ENCODE measurements around the gene POLG.

DNA sequence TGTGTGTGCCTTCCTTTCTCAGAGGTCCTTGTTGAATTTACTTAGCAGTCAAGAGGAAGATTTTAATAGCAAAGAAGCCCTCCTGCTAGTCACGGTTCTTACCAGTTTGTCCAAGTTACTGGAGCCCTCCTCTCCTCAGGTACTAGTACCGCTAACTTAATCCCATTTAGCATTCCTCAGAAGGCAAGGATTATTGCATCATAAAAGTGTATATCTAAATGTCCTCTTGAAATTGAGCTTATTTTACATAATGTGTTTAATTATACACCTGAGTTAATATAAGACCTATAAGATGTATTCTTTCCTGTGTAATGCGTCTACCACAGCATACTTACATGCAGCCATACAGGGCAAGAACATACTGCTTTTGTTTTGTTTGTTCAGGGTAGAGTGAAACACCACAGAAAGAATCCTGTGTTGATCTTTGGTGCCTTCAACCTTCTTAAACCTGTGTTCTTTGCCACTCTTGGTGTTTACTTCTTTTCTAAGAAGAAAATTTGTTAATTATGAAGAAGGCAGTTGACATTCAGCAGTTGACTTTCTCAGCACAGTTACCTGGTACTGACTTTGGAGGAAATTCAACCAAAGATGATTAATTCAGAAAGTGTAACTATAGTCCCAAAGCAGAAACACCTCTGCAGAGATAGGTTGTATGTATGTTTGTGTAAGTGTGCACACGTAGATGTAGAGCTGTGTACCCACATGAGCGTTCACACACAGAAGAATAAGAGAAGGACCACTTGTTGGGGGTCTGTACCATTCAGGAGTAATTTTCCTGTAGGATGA, 33.1 kb downstream of the POLG start:
- TF ChIP-seq EZH2 (conservative IDR thresholded peaks at IDR 0.05; ENCODE audit: low read depth, low read length) = no peak
- no peak for TF ChIP-seq CEBPG (CRISPR knock-in tag; IDR thresholded peaks at IDR 0.05)
- no peak for TF ChIP-seq TBP (CRISPR knock-in tag; IDR thresholded peaks at IDR 0.05)
- TF ChIP-seq NBN (conservative IDR thresholded peaks at IDR 0.05) = no peak
- TF ChIP-seq ZNF496 (CRISPR knock-in tag; IDR thresholded peaks at IDR 0.05; ENCODE audit: insufficient replicate concordance) = no peak
- TF ChIP-seq TOE1 (CRISPR knock-in tag; IDR thresholded peaks at IDR 0.05) = no peak

Data from HepG2 (cell line).